Measurements from ENCODE around the gene TLL2.

Gene TLL2

GRCh38 chr10:96317067-96317833, 196.5 kb downstream of the TLL2 start:
- DNase-seq, result no peak
